ENCODE results near the gene DCAF11. TPM values are rescaled to one million over a fixed set of nuclear protein-coding genes. Genes with fewer than 3 reads are reported as not detected.
"Not testable (repeated sequence)": the region's sequence is repeated elsewhere in the genome, so short reads cannot be mapped to it uniquely, and the experiment has no call there.

DCAF11 gene
- total RNA-seq, 1 donor from 2014 or later, result 37.3 TPM

GRCh38 chr14:24095271-24096068 lies 19.1 kb upstream of the DCAF11 start:
- DNase-seq (ENCODE audit: low spot score), result peak; percentile 55

- no peak for DNase-seq (ENCODE audit: low spot score)
Measured at GRCh38 chr14:24096545-24097181, 17.9 kb upstream of the DCAF11 start.

GRCh38 chr14:24098229-24098926 lies 16.2 kb upstream of the DCAF11 start:
- no peak for DNase-seq (ENCODE audit: low spot score)

GRCh38 chr14:24098927-24099813 lies 15.4 kb upstream of the DCAF11 start:
- no peak for DNase-seq (ENCODE audit: low spot score)

GRCh38 chr14:24100197-24100981 lies 14.2 kb upstream of the DCAF11 start:
- DNase-seq (ENCODE audit: low spot score), result no peak

GRCh38 chr14:24100982-24101494 lies 13.5 kb upstream of the DCAF11 start:
- no peak for DNase-seq (ENCODE audit: low spot score)

GRCh38 chr14:24102357-24103048 lies 12.1 kb upstream of the DCAF11 start:
- no peak for DNase-seq (ENCODE audit: low spot score)

GRCh38 chr14:24103451-24103850 lies 11.1 kb upstream of the DCAF11 start:
- DNase-seq (ENCODE audit: low spot score), result no peak

GRCh38 chr14:24105609-24106239 lies 8.9 kb upstream of the DCAF11 start:
- DNase-seq (ENCODE audit: low spot score), result not testable (repeated sequence)

- no peak for DNase-seq (ENCODE audit: low spot score)
Measured at GRCh38 chr14:24106672-24107271, 7.8 kb upstream of the DCAF11 start.

- no peak for DNase-seq (ENCODE audit: low spot score)
Measured at GRCh38 chr14:24108336-24108874, 6.2 kb upstream of the DCAF11 start.

GRCh38 chr14:24110060-24110459 lies 4.5 kb upstream of the DCAF11 start:
- no peak for DNase-seq (ENCODE audit: low spot score)

- no peak for DNase-seq (ENCODE audit: low spot score)
Measured at GRCh38 chr14:24110523-24110922, 4.1 kb upstream of the DCAF11 start.

- DNase-seq (ENCODE audit: low spot score), result no peak
Measured at GRCh38 chr14:24113379-24113800, 1.2 kb upstream of the DCAF11 start.

- peak; percentile 95 for DNase-seq (ENCODE audit: low spot score)
Measured at GRCh38 chr14:24113801-24114531, 611 bp upstream of the DCAF11 start.

GRCh38 chr14:24115422-24116127 lies 998 bp downstream of the DCAF11 start:
- DNase-seq (ENCODE audit: low spot score), result no peak

GRCh38 chr14:24116128-24116814 lies 1.7 kb downstream of the DCAF11 start:
- no peak for DNase-seq (ENCODE audit: low spot score)

Measured in umbilical cord (tissue), 2 donors.